Ascending aorta (tissue), 2 donors: ENCODE measurements around the gene TAMM41. TPM values are rescaled to one million over a fixed set of nuclear protein-coding genes. Genes with fewer than 3 reads are reported as not detected.
"Not testable (repeated sequence)": the region's sequence is repeated elsewhere in the genome, so short reads cannot be mapped to it uniquely, and the experiment has no call there.

Source experiments
- DNase-seq, 2 donors: peaks; one replicate each; pipeline ENCODE4 v3.0.0-alpha.2; 2019; ENCODE audit warnings: low spot score in 2 of 2
- H3K27ac ChIP-seq, 2 donors: fragments of 200-600 bp; sonication (generic); one replicate each; pipeline ENCODE4 v1.5.1; 2016 to 2017; ENCODE audit warnings: mild to moderate bottlenecking in 1 of 2
- H3K27me3 ChIP-seq: fragments of 200-600 bp; sonication (generic); one replicate; pipeline ENCODE4 v1.5.1; 2017
- H3K36me3 ChIP-seq, 2 donors: fragments of 200-600 bp; sonication (generic); one replicate each; pipeline ENCODE4 v1.5.1; 2016
- H3K4me1 ChIP-seq, 2 donors: fragments of 200-600 bp; sonication (generic); one replicate each; pipeline ENCODE4 v1.5.1; 2016 to 2017; ENCODE audit warnings: mild to moderate bottlenecking in 1 of 2
- H3K4me3 ChIP-seq, 2 donors: fragments of 200-600 bp; sonication (generic); one replicate each; pipeline ENCODE4 v1.5.1; 2016 to 2017; ENCODE audit warnings: mild to moderate bottlenecking in 1 of 2
- H3K9me3 ChIP-seq, 2 donors: fragments of 200-600 bp; sonication (generic); one replicate each; pipeline ENCODE4 v1.5.1; 2016
- CTCF ChIP-seq, 3 experiments: fragments of 200-600 bp in 2 of 3; fragments of 450-650 bp in 1 of 3; sonication (generic) in 2 of 3; IDR thresholded peaks; one replicate each; pipeline ENCODE4 v1.5.1; 2016 to 2019; ENCODE audit warnings: antibody characterized with exemption in 3 of 3, mild to moderate bottlenecking in 1 of 3, moderate library complexity in 1 of 3
- intact Hi-C: fragments of 100-400 bp; cut with DNase I; formaldehyde crosslinking; loops from one replicate; pipeline ENCODE4 v1.15.1; 2023
- total RNA-seq: library from RNA; depleted of rRNA; stranded (reverse); fragments of >200 nt; gene quantifications from one replicate; pipeline ENCODE4 v1.1.0, GENCODE V29; 2016

The TAMM41 gene
- total RNA-seq, 1 donor from 2014 or later = 3.1 TPM

- H3K9me3 ChIP-seq = no peaks in the 10 kb centered on the region
- intact Hi-C loops = no loop called here
- H3K27ac ChIP-seq = no peak overlapping the region
- TF ChIP-seq CTCF (IDR thresholded peaks at IDR 0.05) = no peak
- H3K4me3 ChIP-seq = no peak overlapping the region
- no peaks in the 10 kb centered on the region for H3K36me3 ChIP-seq
- no peak for DNase-seq
- no peaks in the 10 kb centered on the region for H3K27me3 ChIP-seq
- H3K4me1 ChIP-seq = no peaks in the 10 kb centered on the region
Measured at GRCh38 chr3:11779626-11780025, 67.1 kb downstream of the TAMM41 start.

- intact Hi-C loops = no loop called here
- Histone ChIP-seq H3K27me3 (no peaks in the 10 kb centered on the region), H3K4me3 (no peak overlapping the region), H3K27ac (no peak overlapping the region), H3K36me3 (no peaks in the 10 kb centered on the region), H3K9me3 (no peaks in the 10 kb centered on the region), H3K4me1 (no peaks in the 10 kb centered on the region)
- TF ChIP-seq CTCF (IDR thresholded peaks at IDR 0.05) = no peak
- DNase-seq = no peak
Measured at GRCh38 chr3:11778248-11778647, 68.4 kb downstream of the TAMM41 start.

DNA sequence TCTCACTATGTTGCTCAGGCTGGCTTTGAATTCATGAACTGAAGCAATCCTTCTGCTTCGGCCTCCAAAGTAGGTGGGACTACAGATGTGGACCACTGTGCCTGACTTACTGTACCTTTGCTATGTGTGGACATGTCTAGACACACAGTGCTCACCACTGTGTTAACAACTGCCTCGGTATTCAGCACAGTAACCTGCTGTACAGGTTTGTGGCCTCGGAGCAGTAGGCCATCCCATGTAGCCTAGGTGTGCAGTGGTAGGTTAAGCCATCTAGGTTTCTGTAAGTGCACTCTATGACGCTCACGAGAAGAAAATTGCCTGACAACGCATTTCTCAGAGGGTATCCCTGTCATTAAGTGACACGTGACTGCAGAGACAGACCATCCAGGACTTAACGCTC is 70.3 kb downstream of the TAMM41 start:
- Histone ChIP-seq H3K27me3 (no peaks in the 10 kb centered on the region), H3K27ac (no peak overlapping the region), H3K9me3 (no peaks in the 10 kb centered on the region), H3K36me3 (no peaks in the 10 kb centered on the region), H3K4me1 (no peaks in the 10 kb centered on the region), H3K4me3 (no peak overlapping the region)
- intact Hi-C loops = no loop called here
- no peak for DNase-seq
- TF ChIP-seq CTCF (IDR thresholded peaks at IDR 0.05) = no peak

GRCh38 chr3:11775493-11775892 is 71.2 kb downstream of the TAMM41 start:
- H3K4me1 ChIP-seq = peaks cover 0 to 5% of the 10 kb centered on the region in 2 donors
- H3K27me3 ChIP-seq = no peaks in the 10 kb centered on the region
- intact Hi-C loops = no loop called here
- no peak overlapping the region for H3K27ac ChIP-seq
- no peaks in the 10 kb centered on the region for H3K36me3 ChIP-seq
- no peak for TF ChIP-seq CTCF (IDR thresholded peaks at IDR 0.05)
- DNase-seq = no peak
- H3K9me3 ChIP-seq = no peaks in the 10 kb centered on the region
- no peak overlapping the region for H3K4me3 ChIP-seq

DNA sequence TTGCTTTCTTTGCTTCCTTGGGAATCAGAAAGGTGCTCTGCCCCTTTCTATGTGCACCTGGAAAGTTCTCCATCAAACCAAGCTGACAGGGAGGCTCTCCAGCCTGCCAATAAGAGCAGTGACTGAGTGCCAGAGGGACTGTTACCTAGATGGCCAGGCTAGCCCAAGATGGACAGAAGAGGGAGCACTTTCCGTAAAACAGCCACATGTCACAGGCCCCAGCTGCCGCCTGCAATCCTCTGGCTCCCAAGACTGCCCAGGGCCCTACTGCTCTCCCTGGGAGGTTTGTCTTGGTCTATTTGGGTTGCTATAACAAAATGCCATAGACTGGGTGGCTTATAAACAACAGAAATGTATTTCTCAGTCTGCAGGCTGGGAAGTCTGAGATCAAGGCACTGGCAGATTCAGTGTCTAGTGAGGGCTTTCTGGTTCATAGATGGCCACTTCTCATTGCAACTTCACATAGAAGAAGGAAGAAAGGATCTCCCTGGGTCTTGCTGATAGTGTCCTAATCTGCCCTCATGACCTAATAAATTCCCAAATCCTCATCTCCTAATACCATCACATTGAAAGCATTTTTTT is 72.3 kb downstream of the TAMM41 start:
- H3K27me3 ChIP-seq = no peaks in the 10 kb centered on the region
- H3K4me1 ChIP-seq = peaks cover 0 to 5% of the 10 kb centered on the region in 2 donors
- TF ChIP-seq CTCF (IDR thresholded peaks at IDR 0.05) = no peak
- no peaks in the 10 kb centered on the region for H3K9me3 ChIP-seq
- H3K4me3 ChIP-seq = no peak overlapping the region
- DNase-seq = no peak
- intact Hi-C loops = no loop called here
- no peaks in the 10 kb centered on the region for H3K36me3 ChIP-seq
- no peak overlapping the region for H3K27ac ChIP-seq

GRCh38 chr3:11771931-11772330 is 74.8 kb downstream of the TAMM41 start:
- H3K36me3 ChIP-seq, H3K27ac ChIP-seq, H3K27me3 ChIP-seq, H3K4me3 ChIP-seq, H3K9me3 ChIP-seq, H3K4me1 ChIP-seq, DNase-seq, intact Hi-C loops: not testable (repeated sequence)
